Measurements from ENCODE around the gene RBM24.
"Not testable (repeated sequence)": the region's sequence is repeated elsewhere in the genome, so short reads cannot be mapped to it uniquely, and the experiment has no call there.

Gene RBM24

DNA sequence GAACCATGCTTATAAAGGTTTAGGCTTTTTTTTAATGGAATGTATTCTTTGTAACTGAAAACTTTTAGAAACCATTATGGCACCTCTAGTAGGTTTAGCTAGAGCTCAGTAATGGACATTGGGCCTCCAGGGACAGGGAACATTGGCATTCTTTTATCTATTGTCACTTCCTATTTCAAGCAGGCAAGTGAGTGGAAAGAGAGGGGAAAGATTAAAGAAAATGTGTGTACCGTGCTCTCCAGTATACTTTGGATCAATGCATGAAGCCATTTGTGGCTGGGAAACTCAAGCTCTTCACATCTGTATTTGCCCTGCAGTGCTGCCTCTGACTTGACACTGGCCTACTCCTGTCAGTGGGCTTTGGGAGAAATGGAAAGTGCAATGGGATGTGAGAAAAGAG is 18.6 kb downstream of the RBM24 start:
- Mint-ChIP-seq H3K27ac (no peak overlapping the region), H3K9me3 (peaks cover 3% of the 10 kb centered on the region), H3K27me3 (peaks cover 4% of the 10 kb centered on the region), H3K36me3 (no peaks in the 10 kb centered on the region), H3K4me3 (no peak overlapping the region), H3K4me1 (no peaks in the 10 kb centered on the region)
- ATAC-seq (ENCODE audit: low read depth) (no peak), DNase-seq (ENCODE audit: low spot score in 2 of 2) (no peak)

DNA sequence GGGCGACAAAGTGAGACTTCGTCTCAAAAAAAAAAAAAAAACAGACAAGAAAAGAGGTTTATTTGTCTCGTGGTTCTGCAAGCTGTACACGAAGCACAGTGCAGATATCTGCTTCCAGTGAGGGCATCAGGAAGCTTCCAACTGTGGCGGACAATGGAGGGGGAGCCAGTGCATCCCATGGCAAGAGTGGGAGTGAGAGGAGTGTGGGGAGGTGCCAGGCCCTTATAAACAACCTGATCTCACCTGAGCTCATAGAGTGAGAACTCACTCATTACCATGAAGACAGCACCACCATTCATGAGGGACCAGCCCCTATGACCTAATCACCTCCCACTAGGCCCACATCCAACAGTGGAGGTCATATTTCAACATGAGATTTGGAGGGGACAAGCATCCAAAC is 19.5 kb downstream of the RBM24 start:
- H3K9me3 Mint-ChIP-seq, result peaks cover 3% of the 10 kb centered on the region
- H3K4me3 Mint-ChIP-seq, result no peak overlapping the region
- H3K36me3 Mint-ChIP-seq, result no peaks in the 10 kb centered on the region
- DNase-seq (ENCODE audit: low spot score in 2 of 2) (no peak), ATAC-seq (ENCODE audit: low read depth) (no peak)
- no peaks in the 10 kb centered on the region for H3K4me1 Mint-ChIP-seq
- H3K27ac Mint-ChIP-seq, result no peak overlapping the region
- peaks cover 4% of the 10 kb centered on the region for H3K27me3 Mint-ChIP-seq

DNA sequence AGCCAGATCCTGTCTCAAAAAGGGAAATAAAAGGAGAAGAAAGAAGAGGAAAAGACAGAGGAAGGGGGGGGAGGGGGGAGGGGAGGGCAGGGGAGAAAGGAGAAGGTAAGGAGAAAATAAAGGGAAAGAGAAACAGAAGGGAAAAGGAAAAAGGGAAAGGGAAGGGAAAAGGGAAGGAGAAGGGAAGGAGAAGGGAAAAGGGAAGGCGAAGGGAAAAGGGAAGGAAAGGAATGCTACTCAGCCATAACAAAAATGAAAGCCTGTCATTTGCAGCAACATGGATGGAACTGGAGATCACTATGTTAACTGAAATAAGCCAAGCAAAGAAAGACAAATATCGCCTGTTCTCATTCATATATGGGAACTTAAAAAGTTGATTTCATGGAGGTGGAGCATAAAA is 22.3 kb downstream of the RBM24 start:
- Mint-ChIP-seq H3K4me3 (no peak overlapping the region), H3K27me3 (peaks cover 1% of the 10 kb centered on the region), H3K9me3 (peaks cover 3% of the 10 kb centered on the region), H3K4me1 (no peaks in the 10 kb centered on the region), H3K27ac (no peak overlapping the region), H3K36me3 (no peaks in the 10 kb centered on the region)
- DNase-seq (ENCODE audit: low spot score in 2 of 2), result no peak
- no peak for ATAC-seq (ENCODE audit: low read depth)

DNA sequence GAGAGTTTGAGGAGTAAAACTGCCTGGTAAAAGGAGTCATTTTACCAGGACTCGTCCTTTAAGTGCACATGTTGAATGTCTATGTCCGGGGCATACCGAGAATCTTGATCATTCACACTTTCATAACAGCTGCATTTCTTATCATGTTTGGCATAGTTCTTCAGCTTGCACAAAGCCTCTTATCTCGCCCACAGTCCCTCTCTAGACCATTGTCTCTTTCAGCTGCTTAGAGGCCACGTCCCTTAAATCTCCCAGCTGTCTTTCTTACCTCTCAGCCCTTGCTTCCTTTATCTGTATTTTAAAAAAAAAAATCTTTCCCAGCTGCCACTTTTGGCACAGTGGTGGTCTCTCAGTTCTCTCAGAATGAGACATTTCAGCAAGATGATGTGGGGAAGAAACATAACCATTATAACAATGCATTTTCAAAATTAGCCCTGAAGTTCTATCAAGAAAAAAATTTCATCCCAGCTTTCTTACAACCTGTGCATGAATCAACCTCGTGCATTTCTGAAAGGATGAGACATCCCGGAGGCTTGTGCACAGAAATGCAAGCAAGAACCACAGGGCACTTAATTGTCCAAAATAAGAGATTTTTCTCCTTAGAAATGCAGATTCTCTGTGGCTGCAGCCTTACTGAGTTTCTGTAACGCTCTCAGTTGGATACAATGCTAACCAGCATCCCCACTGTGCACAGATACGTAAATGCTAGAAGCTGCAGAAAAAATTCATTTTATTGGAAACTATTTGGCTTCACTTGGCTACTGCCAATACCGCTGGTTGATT is 24.2 kb downstream of the RBM24 start:
- Mint-ChIP-seq H3K4me3 (no peak overlapping the region), H3K9me3 (peaks cover 3% of the 10 kb centered on the region), H3K4me1 (no peaks in the 10 kb centered on the region), H3K27me3 (no peaks in the 10 kb centered on the region), H3K27ac (no peak overlapping the region), H3K36me3 (no peaks in the 10 kb centered on the region)
- no peak for DNase-seq (ENCODE audit: low spot score in 2 of 2)
- no peak for ATAC-seq (ENCODE audit: low read depth)

DNA sequence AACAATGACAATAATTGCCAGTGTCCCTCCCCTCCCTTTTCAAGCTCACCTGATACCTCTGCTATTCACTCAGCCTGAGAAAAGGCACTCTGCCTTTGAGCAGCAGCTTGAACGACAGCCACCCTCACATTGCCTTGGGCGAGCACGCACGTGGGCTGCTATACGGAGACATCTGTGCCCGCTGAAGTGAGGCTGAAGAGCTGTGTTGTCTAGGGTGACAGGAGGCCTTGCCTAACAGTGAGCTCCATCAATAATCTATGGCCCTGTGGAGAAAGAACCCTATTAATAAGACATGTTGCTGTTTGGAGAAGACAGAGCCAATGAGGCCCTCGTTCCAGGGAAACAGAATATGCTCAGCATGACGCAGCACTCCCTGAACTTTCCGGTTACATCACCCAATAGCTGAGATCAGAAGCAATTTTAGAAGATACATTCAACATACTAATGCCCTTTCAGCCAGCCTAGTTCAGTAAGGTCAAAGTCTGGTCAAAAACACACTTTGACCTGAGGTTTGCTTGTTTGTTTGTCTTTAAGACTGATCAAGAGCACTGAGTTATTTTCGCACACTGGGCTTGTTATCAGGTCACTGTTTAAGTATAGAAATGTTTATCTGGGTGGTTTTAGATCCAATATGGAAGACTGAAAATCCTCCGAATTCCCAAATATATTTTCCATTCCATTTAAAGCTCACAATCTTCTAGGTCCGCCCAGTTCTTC is 30.6 kb downstream of the RBM24 start:
- peaks cover 1% of the 10 kb centered on the region for H3K27me3 Mint-ChIP-seq
- H3K4me3 Mint-ChIP-seq, result no peak overlapping the region
- H3K4me1 Mint-ChIP-seq, result no peaks in the 10 kb centered on the region
- ATAC-seq (ENCODE audit: low read depth), result no peak
- no peak for DNase-seq (ENCODE audit: low spot score in 2 of 2)
- H3K36me3 Mint-ChIP-seq, result no peaks in the 10 kb centered on the region
- no peak overlapping the region for H3K27ac Mint-ChIP-seq
- peaks cover 5% of the 10 kb centered on the region for H3K9me3 Mint-ChIP-seq

DNA sequence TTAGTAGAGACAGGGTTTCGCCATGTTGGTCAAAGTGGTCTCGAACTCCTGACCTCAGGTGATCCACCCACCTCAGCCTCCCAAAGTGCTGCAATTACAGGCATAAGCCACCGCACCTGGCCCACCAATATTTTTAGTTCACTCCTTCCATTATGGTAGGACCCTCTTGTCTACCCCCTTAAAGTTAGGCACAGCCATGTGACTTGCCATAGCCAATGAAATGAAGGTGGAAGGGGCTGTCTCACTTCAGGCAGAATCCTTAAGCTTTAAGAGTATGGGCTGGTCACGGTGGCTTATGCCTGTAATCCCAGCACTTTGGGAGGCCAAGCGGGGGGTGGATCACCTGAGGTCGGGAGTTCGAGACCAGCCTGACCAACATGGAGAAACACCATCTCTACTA is 32.1 kb downstream of the RBM24 start:
- H3K4me3 Mint-ChIP-seq; H3K27me3 Mint-ChIP-seq; ATAC-seq (ENCODE audit: low read depth); H3K36me3 Mint-ChIP-seq; H3K27ac Mint-ChIP-seq; H3K4me1 Mint-ChIP-seq; H3K9me3 Mint-ChIP-seq; DNase-seq (ENCODE audit: low spot score in 2 of 2): not testable (repeated sequence)

DNA sequence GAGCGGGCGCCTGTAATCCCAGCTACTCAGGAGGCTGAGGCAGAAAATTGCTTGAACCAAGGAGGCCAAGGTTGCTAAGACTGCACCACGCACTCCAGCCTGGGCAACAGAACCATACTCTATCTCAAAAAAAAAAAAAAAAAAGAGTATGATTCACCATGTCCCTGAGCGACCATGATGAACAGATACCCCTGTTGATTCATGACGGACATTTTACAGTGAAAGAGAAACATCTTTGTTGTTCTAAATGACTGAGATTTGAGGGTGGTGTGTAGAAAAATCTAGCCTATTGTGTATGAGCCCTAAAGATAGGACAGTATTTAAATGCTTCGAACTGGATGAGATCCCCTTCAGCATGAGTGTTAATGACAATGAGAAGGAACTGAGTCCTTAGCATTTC is 32.8 kb downstream of the RBM24 start:
- no peak for ATAC-seq (ENCODE audit: low read depth)
- Mint-ChIP-seq H3K4me1 (no peaks in the 10 kb centered on the region), H3K4me3 (no peak overlapping the region)

DNA sequence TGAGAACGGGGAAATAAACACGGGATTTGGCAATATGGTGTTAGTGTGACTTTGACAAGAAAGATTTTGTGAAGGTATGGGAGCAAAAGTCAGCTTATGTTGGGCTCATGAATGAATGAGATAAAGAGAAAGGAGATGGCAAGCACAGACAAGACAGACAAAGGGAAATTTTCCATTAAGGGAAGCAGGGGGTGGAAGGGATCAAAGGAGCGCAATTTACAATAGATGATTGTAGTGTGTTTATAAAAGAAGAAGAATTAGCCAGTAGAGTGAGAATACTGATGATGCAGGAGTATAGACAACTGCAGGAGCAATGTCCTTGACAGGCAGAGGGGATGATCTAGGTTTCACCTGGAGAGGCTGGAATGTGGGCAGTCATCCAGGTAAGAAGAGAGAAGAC is 34.1 kb downstream of the RBM24 start:
- H3K4me3 Mint-ChIP-seq, result no peak overlapping the region
- H3K36me3 Mint-ChIP-seq, result no peaks in the 10 kb centered on the region
- no peak overlapping the region for H3K27ac Mint-ChIP-seq
- ATAC-seq (ENCODE audit: low read depth) (no peak), DNase-seq (ENCODE audit: low spot score in 2 of 2) (no peak)
- peaks cover 1% of the 10 kb centered on the region for H3K27me3 Mint-ChIP-seq
- peaks cover 5% of the 10 kb centered on the region for H3K9me3 Mint-ChIP-seq
- no peaks in the 10 kb centered on the region for H3K4me1 Mint-ChIP-seq

More for the DNA sequence above, 32.8 kb downstream of the RBM24 start:
- H3K36me3 Mint-ChIP-seq, result no peaks in the 10 kb centered on the region
- H3K27me3 Mint-ChIP-seq, result peaks cover 1% of the 10 kb centered on the region
- peaks cover 5% of the 10 kb centered on the region for H3K9me3 Mint-ChIP-seq
- no peak overlapping the region for H3K27ac Mint-ChIP-seq
- DNase-seq (ENCODE audit: low spot score in 2 of 2), result no peak

DNA sequence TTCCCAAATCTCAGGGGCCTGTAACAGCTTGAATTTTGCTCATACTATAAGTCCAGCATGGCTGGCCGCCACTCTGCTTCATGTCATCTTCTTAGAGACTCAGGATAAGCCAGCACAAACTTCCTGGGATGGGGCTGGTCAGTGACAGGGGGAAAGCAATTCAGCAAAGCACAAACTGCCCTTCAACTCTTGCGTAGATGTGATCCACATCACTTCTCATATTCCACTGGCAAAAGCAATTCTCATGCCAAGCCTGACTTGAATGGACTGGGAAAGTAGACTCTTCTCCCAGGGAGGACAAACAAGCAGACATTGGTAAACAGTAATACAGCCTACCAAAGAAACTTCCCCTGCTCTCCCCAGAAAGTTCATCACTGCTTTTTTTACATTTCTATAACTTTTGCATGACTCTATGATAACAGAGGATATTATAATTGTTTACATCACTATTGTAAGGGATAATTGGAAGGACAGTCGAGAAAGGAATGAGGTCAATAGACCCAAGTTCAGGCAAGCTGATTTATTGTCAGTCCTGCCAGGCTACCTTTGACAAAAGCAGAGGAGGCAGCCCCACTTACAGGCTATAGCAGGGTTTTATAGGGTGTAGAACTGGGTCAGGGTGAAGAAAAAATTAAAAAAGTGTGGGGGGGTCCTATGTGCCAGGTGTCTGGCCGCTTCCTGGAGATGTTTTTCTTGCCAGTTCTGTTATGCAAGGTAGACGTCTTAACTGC is 37.4 kb downstream of the RBM24 start:
- peaks cover 5% of the 10 kb centered on the region for H3K9me3 Mint-ChIP-seq
- no peak for ATAC-seq (ENCODE audit: low read depth)
- no peak overlapping the region for H3K4me3 Mint-ChIP-seq
- H3K27me3 Mint-ChIP-seq, result peaks cover 1% of the 10 kb centered on the region
- no peaks in the 10 kb centered on the region for H3K36me3 Mint-ChIP-seq
- no peaks in the 10 kb centered on the region for H3K4me1 Mint-ChIP-seq
- no peak overlapping the region for H3K27ac Mint-ChIP-seq
- no peak for DNase-seq (ENCODE audit: low spot score in 2 of 2)

DNA sequence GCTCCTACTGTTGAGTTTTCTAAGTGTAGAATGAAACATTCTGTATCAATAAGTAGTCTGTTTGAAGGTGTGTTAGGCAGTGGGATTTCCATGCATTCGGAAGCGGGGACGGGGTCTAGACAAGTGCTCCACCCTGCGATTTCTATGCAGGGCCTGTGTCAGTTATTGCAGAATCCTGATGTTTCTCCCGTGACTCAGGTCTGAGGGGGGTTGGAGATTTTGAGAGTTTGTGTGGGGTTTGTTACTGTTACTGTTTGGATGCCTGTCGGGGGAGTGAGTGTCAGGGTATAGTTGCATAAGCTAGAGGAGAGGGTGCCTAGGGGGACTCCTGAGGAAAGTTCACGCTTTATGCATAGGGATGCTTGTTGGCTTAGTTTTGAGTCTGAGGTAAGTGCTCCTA is 39.1 kb downstream of the RBM24 start:
- not testable (repeated sequence) for H3K36me3 Mint-ChIP-seq; H3K27ac Mint-ChIP-seq; H3K4me3 Mint-ChIP-seq; H3K9me3 Mint-ChIP-seq; H3K27me3 Mint-ChIP-seq; ATAC-seq (ENCODE audit: low read depth); H3K4me1 Mint-ChIP-seq; DNase-seq (ENCODE audit: low spot score in 2 of 2)

DNA sequence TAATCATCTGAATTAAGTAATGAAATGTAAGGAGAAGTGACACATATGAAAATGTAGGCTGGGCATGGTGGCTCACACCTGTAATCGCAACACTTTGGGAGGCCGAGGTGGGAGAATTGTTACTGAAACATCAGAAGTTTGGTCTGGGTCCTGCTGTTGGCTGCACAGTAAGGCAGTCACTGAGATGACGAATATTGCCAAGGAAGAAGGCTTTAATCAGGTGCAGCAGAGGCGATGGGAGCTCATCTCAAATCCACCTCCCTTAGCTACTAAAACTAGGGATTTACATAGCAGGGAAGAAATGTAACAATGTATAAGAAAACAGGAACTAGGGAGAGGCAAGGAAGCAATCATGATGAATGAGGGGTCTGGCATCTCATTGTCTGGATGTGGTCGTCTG is 50.1 kb downstream of the RBM24 start:
- no peak overlapping the region for H3K4me3 Mint-ChIP-seq
- no peaks in the 10 kb centered on the region for H3K4me1 Mint-ChIP-seq
- H3K9me3 Mint-ChIP-seq, result peaks cover 10% of the 10 kb centered on the region
- H3K27me3 Mint-ChIP-seq, result no peaks in the 10 kb centered on the region
- H3K36me3 Mint-ChIP-seq, result no peaks in the 10 kb centered on the region
- ATAC-seq (ENCODE audit: low read depth) (no peak), DNase-seq (ENCODE audit: low spot score in 2 of 2) (no peak)
- no peak overlapping the region for H3K27ac Mint-ChIP-seq

DNA sequence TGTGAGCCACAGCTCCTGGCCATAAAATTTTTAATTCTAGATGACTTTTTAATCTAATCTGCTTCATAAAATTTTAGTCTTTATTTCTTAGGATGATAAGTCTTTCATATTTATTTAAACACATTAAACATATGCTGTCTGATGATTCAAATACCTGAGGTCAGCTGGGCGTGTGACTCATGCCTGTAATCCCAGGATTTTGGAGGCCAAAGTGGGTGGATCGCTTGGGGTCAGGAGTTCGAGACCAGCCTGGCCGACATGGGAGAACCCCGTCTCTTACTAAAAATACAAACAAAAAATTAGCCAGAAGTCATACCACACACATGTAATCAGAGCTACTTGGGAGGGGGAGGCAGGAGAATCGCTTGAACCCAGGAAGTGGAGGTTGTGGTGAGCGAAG is 53.1 kb downstream of the RBM24 start:
- no peaks in the 10 kb centered on the region for H3K27me3 Mint-ChIP-seq
- no peak overlapping the region for H3K27ac Mint-ChIP-seq
- H3K4me3 Mint-ChIP-seq, result no peak overlapping the region
- no peaks in the 10 kb centered on the region for H3K4me1 Mint-ChIP-seq
- peaks cover 10% of the 10 kb centered on the region for H3K9me3 Mint-ChIP-seq
- ATAC-seq (ENCODE audit: low read depth) (no peak), DNase-seq (ENCODE audit: low spot score in 2 of 2) (no peak)
- no peaks in the 10 kb centered on the region for H3K36me3 Mint-ChIP-seq

DNA sequence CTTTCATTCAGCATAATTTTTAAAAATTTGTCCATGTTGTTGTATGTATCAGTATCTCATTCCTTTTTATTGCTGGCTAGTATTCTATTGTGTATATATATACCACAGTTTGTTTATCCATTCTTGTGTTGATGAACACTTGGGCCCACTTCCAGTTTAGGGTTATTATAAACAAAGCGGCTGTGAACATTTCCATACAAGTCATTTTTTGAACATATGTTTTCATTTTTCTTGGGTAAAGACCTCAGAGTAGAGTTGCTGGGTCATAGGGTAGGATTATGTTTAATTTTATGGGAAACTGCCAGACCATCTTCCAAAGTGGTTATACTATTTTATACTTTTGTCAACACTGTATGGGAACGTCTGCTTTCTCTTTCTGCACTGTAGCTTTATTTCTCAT is 55.3 kb downstream of the RBM24 start:
- no peaks in the 10 kb centered on the region for H3K27me3 Mint-ChIP-seq
- H3K27ac Mint-ChIP-seq, result no peak overlapping the region
- no peak overlapping the region for H3K4me3 Mint-ChIP-seq
- DNase-seq (ENCODE audit: low spot score in 2 of 2) (no peak), ATAC-seq (ENCODE audit: low read depth) (no peak)
- no peaks in the 10 kb centered on the region for H3K4me1 Mint-ChIP-seq
- no peaks in the 10 kb centered on the region for H3K36me3 Mint-ChIP-seq
- peaks cover 4% of the 10 kb centered on the region for H3K9me3 Mint-ChIP-seq

DNA sequence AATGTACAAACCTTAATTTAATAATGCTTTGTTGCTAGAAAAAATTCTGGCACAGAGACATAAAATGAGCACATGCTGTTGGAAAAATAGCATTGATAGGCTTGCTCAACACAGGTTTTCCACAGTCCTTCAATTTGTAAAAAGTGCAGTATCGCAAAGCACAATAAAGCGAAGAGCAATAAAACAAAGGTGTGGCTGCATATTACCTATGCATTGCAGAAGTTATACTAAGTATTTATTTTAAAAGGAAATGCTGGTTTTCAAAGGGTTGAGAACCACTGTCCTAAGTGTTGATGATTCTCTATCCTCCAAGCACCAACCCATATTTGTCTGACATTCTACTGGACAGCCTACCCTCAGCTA is 58.1 kb downstream of the RBM24 start:
- H3K4me3 Mint-ChIP-seq, result no peak overlapping the region
- no peak overlapping the region for H3K27ac Mint-ChIP-seq
- H3K9me3 Mint-ChIP-seq, result peaks cover 4% of the 10 kb centered on the region
- peaks cover 5% of the 10 kb centered on the region for H3K27me3 Mint-ChIP-seq
- DNase-seq (ENCODE audit: low spot score in 2 of 2) (no peak), ATAC-seq (ENCODE audit: low read depth) (no peak)
- H3K36me3 Mint-ChIP-seq, result no peaks in the 10 kb centered on the region
- no peaks in the 10 kb centered on the region for H3K4me1 Mint-ChIP-seq

All from memory B cell (primary cell).